OCI-LY1 (cell line): ENCODE measurements around the gene IL1RAPL2.
A peak's percentile ranks its signal among the peaks of the same experiment; 100 is the strongest.

Source experiments
- H2AFZ ChIP-seq: fragments of 200-600 bp; sonication (generic), shearing (Covaris generic); 2 replicates; pipeline ENCODE4 v1.6.0; 2014; ENCODE audit warnings: antibody characterized with exemption, mild to moderate bottlenecking, low read length
- H3F3A ChIP-seq: fragments of 200-600 bp; sonication (generic), shearing (Covaris generic); 2 replicates; pipeline ENCODE4 v1.6.0; 2014; ENCODE audit warnings: mild to moderate bottlenecking, antibody characterized with exemption, low read length, moderate library complexity; ENCODE audit not compliant: insufficient read depth
- H3K27ac ChIP-seq: fragments of 200-600 bp; sonication (generic); 2 replicates; pipeline ENCODE4 v1.5.1; 2014; ENCODE audit warnings: low read length, mixed run types, mild to moderate bottlenecking, low read depth; ENCODE audit not compliant: poor library complexity, severe bottlenecking
- H3K27me3 ChIP-seq: fragments of 200-600 bp; sonication (generic); 2 replicates; pipeline ENCODE4 v1.6.0; 2014; ENCODE audit warnings: antibody characterized with exemption, mild to moderate bottlenecking, low read length, moderate library complexity; ENCODE audit not compliant: insufficient read depth
- H3K36me3 ChIP-seq: fragments of 200-600 bp; sonication (generic); 2 replicates; pipeline ENCODE4 v1.6.1; 2014; ENCODE audit warnings: mild to moderate bottlenecking, antibody characterized with exemption, low read length, moderate library complexity, mixed read lengths; ENCODE audit not compliant: insufficient read depth
- H3K4me1 ChIP-seq: fragments of 200-600 bp; sonication (generic); 2 replicates; pipeline ENCODE4 v1.5.1; 2014; ENCODE audit warnings: mild to moderate bottlenecking, low read length, moderate library complexity; ENCODE audit not compliant: insufficient read depth, severe bottlenecking
- H3K4me2 ChIP-seq: fragments of 200-600 bp; sonication (generic), shearing (Covaris generic); 2 replicates; pipeline ENCODE4 v1.6.1; 2014; ENCODE audit warnings: low read length
- H3K4me3 ChIP-seq: fragments of 200-600 bp; sonication (generic); 2 replicates; pipeline ENCODE4 v1.5.1; 2014; ENCODE audit warnings: low read length, low read depth, mild to moderate bottlenecking, mixed read lengths; ENCODE audit not compliant: poor library complexity, severe bottlenecking
- H3K79me2 ChIP-seq: fragments of 200-600 bp; shearing (Covaris generic); 2 replicates; pipeline ENCODE4 v1.6.1; 2016; ENCODE audit warnings: mixed run types, low read length, mixed read lengths; ENCODE audit not compliant: insufficient read depth
- H3K9ac ChIP-seq: fragments of 200-600 bp; sonication (generic), shearing (Covaris generic); 2 replicates; pipeline ENCODE4 v1.6.1; 2014; ENCODE audit warnings: mild to moderate bottlenecking, low read length, mixed read lengths
- H3K9me2 ChIP-seq: fragments of 200-600 bp; sonication (generic), shearing (Covaris generic); 2 replicates; pipeline ENCODE4 v1.6.1; 2014; ENCODE audit warnings: low read depth, mild to moderate bottlenecking, low read length, mixed read lengths
- H3K9me3 ChIP-seq: fragments of 200-600 bp; shearing (Covaris generic); 2 replicates; pipeline ENCODE4 v1.6.1; 2014; ENCODE audit warnings: low read length, mixed read lengths
- H4K20me1 ChIP-seq: fragments of 200-600 bp; sonication (generic), shearing (Covaris generic); 2 replicates; pipeline ENCODE4 v1.6.0; 2016; ENCODE audit warnings: mild to moderate bottlenecking, low read length; ENCODE audit not compliant: insufficient read depth
- CTCF ChIP-seq: fragments of 200-600 bp; sonication (generic), shearing (Covaris generic); IDR thresholded peaks from 2 replicates; pipeline ENCODE4 v1.5.1; 2017; ENCODE audit warnings: mild to moderate bottlenecking, antibody characterized with exemption, low read length, moderate library complexity, mixed read lengths
- EZH2 ChIP-seq: fragments of 200-600 bp; sonication (generic), shearing (Covaris generic); IDR thresholded peaks from 2 replicates; pipeline ENCODE4 v1.8.0; 2017; ENCODE audit warnings: borderline replicate concordance, mixed run types, mild to moderate bottlenecking, antibody characterized with exemption, low read length, moderate library complexity, mixed read lengths

IL1RAPL2 gene

GRCh38 chrX:105190252-105190853, 624.4 kb downstream of the IL1RAPL2 start:
- no peaks in the 10 kb centered on the region for H3K27me3 ChIP-seq
- no peak overlapping the region for H3K9ac ChIP-seq
- H3F3A ChIP-seq, result no peaks in the 10 kb centered on the region
- H3K4me3 ChIP-seq, result no peak overlapping the region
- H3K4me2 ChIP-seq, result no peak overlapping the region
- no peaks in the 10 kb centered on the region for H4K20me1 ChIP-seq
- H3K4me1 ChIP-seq, result no peaks in the 10 kb centered on the region
- no peaks in the 10 kb centered on the region for H3K9me3 ChIP-seq
- H3K79me2 ChIP-seq, result no peaks in the 10 kb centered on the region
- H3K36me3 ChIP-seq, result no peaks in the 10 kb centered on the region
- TF ChIP-seq CTCF (peak; percentile 54), EZH2 (no peak)
- H3K9me2 ChIP-seq, result no peaks in the 10 kb centered on the region
- H3K27ac ChIP-seq, result no peak overlapping the region
- no peak overlapping the region for H2AFZ ChIP-seq

GRCh38 chrX:105191878-105192277, 625.9 kb downstream of the IL1RAPL2 start:
- H3K4me2 ChIP-seq, result no peak overlapping the region
- TF ChIP-seq CTCF (peak; percentile 26; the same call in 1 of the 2 replicates), EZH2 (no peak)
- no peak overlapping the region for H2AFZ ChIP-seq

GRCh38 chrX:105209406-105209805, 643.4 kb downstream of the IL1RAPL2 start:
- TF ChIP-seq CTCF (no peak), EZH2 (no peak)
- Histone ChIP-seq H3K9me3 (no peaks in the 10 kb centered on the region), H3K27me3 (no peaks in the 10 kb centered on the region), H3K9ac (no peak overlapping the region), H3K4me2 (no peak overlapping the region), H3K9me2 (no peaks in the 10 kb centered on the region), H4K20me1 (no peaks in the 10 kb centered on the region), H3K4me3 (no peak overlapping the region), H3K79me2 (no peaks in the 10 kb centered on the region), H2AFZ (no peak overlapping the region), H3F3A (no peaks in the 10 kb centered on the region), H3K4me1 (no peaks in the 10 kb centered on the region), H3K27ac (no peak overlapping the region), H3K36me3 (no peaks in the 10 kb centered on the region)

More at GRCh38 chrX:105191878-105192277, 625.9 kb downstream of the IL1RAPL2 start:
- H3K9ac ChIP-seq, result no peak overlapping the region
- no peaks in the 10 kb centered on the region for H3K9me2 ChIP-seq
- H3K9me3 ChIP-seq, result no peaks in the 10 kb centered on the region
- H4K20me1 ChIP-seq, result no peaks in the 10 kb centered on the region
- H3K27me3 ChIP-seq, result no peaks in the 10 kb centered on the region
- no peaks in the 10 kb centered on the region for H3K36me3 ChIP-seq
- no peaks in the 10 kb centered on the region for H3K79me2 ChIP-seq
- H3K4me1 ChIP-seq, result no peaks in the 10 kb centered on the region
- no peak overlapping the region for H3K4me3 ChIP-seq
- H3K27ac ChIP-seq, result no peak overlapping the region
- no peaks in the 10 kb centered on the region for H3F3A ChIP-seq
